ENCODE results near the gene CDC42SE2.

GRCh38 chr5:131280417-131280816 is 16.6 kb downstream of the CDC42SE2 start:
- no peak for TF ChIP-seq CTCF (IDR thresholded peaks at IDR 0.05 in 4 of 5, conservative IDR thresholded peaks at IDR 0.05 in 1 of 5)
- no peak for TF ChIP-seq POLR2A (IDR thresholded peaks at IDR 0.05)
